GM12873 (cell line): ENCODE results near the gene CIZ1.

Experiments used
- CTCF ChIP-seq: IDR thresholded peaks from 2 replicates; pipeline ENCODE4 v1.5.1; 2012; ENCODE audit warnings: low read depth, mild to moderate bottlenecking, moderate library complexity, low read length, control low read depth; ENCODE audit not compliant: insufficient read depth; ENCODE audit errors: missing control alignments

CIZ1 gene

GRCh38 chr9:128144239-128145181, 46.9 kb downstream of the CIZ1 start:
- TF ChIP-seq CTCF = no peak

GRCh38 chr9:128143525-128144238, 47.7 kb downstream of the CIZ1 start:
- TF ChIP-seq CTCF = no peak

- no peak for TF ChIP-seq CTCF
Observed at GRCh38 chr9:128142596-128142995, 48.8 kb downstream of the CIZ1 start.

GRCh38 chr9:128142061-128142460, 49.3 kb downstream of the CIZ1 start:
- TF ChIP-seq CTCF = no peak

GRCh38 chr9:128141604-128142003, 49.8 kb downstream of the CIZ1 start:
- no peak for TF ChIP-seq CTCF

GRCh38 chr9:128139621-128140020, 51.8 kb downstream of the CIZ1 start:
- TF ChIP-seq CTCF = no peak

- no peak for TF ChIP-seq CTCF
Observed at GRCh38 chr9:128138001-128138400, 53.4 kb downstream of the CIZ1 start.
